Mucosa of rectum (tissue), 2 donors: ENCODE measurements around the gene STARD5.
A peak's percentile ranks its signal among the peaks of the same experiment; 100 is the strongest.

Source experiments
- H3K27ac ChIP-seq, 2 donors: one replicate each; pipeline ENCODE4 v1.7.0; 2013; ENCODE audit warnings: inconsistent platforms in 2 of 2, low read depth in 2 of 2, low read length in 2 of 2
- H3K27me3 ChIP-seq, 2 donors: one replicate each; pipeline ENCODE4 v1.7.0; 2013; ENCODE audit warnings: low read length in 2 of 2; ENCODE audit not compliant: control insufficient read depth in 2 of 2, insufficient read depth in 2 of 2
- H3K36me3 ChIP-seq, 2 donors: one replicate each; pipeline ENCODE4 v1.7.0; 2013; ENCODE audit warnings: low read length in 2 of 2; ENCODE audit not compliant: control insufficient read depth in 2 of 2, insufficient read depth in 2 of 2
- H3K4me1 ChIP-seq, 2 donors: one replicate each; pipeline ENCODE4 v1.7.0; 2013; ENCODE audit warnings: low read length in 2 of 2, mild to moderate bottlenecking in 1 of 2; ENCODE audit not compliant: control insufficient read depth in 2 of 2, insufficient read depth in 2 of 2
- H3K4me3 ChIP-seq, 2 donors: one replicate each; pipeline ENCODE4 v1.7.0; 2013; ENCODE audit warnings: low read length in 2 of 2
- H3K9ac ChIP-seq, 2 donors: one replicate each; pipeline ENCODE4 v1.7.0; 2013; ENCODE audit warnings: low read length in 2 of 2, low read depth in 1 of 2, mild to moderate bottlenecking in 1 of 2
- H3K9me3 ChIP-seq, 2 donors: one replicate each; pipeline ENCODE4 v1.7.0; 2013; ENCODE audit warnings: low read length in 2 of 2; ENCODE audit not compliant: control insufficient read depth in 2 of 2
- donor health status: healthy.
- donor health status: Normal muscosa, but diverticular disease.

STARD5 gene

DNA sequence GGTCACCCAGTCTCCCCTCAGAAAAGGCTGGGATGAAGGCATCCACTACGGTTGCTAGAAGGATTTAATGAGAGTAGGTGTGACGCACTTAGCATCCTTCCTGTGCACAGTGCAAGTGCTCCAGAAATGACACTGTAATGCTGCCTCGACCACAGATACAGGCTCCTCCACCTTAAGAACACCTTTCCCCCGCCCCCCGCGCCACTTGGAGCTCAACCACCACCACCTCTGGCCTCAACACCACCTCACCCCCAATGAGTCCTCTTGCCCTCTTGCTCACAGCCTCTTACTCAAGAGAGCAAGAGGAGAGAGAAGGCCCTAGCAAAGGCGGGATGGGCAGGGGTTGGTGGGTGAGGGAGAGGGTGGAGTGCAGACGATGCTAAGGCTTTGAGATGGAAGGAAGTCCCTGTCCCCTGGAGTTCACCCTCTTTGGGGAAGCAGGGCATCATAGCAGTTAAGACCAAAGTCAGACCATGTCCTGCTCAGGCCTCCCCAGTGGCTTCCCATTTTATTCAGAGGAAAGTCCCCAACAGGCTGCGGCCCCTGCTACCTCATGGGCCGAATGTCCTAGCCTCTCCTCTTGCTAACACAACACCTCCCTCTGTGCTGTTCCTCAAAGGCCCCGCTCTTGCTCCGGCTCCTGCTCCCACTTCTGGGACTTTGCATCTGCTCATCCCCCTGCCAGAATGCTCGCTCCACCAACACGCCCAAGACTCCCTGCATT lies 8.3 kb downstream of the STARD5 start:
- no peaks in the 10 kb centered on the region for H3K9me3 ChIP-seq
- H3K36me3 ChIP-seq = peaks cover 77 to 83% of the 10 kb centered on the region in 2 donors
- no peak overlapping the region for H3K4me3 ChIP-seq
- peaks cover 7 to 8% of the 10 kb centered on the region in 2 donors for H3K4me1 ChIP-seq
- no peak overlapping the region for H3K9ac ChIP-seq
- no peaks in the 10 kb centered on the region for H3K27me3 ChIP-seq
- H3K27ac ChIP-seq = no peak overlapping the region

DNA sequence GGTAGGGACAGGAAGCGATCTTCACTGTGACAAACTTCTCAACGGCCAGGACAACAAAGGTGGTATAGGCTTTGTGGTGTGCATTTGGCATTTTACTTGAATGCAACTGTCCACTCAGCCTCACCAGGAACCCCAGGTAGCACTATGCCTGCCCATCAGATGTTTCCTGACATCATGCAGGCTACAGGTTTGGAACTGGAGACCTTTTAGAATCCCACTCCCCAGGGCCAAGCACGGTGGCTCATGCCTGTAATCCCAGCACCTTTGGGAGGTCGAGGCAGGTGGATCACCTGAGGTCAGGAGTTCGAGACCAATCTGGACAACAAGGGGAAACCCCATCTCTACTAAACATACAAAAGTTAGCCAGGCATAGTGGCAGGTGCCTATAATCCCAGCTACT lies 9.6 kb downstream of the STARD5 start:
- Histone ChIP-seq H3K9ac (no peak overlapping the region), H3K27ac (no peak overlapping the region), H3K27me3 (no peaks in the 10 kb centered on the region), H3K4me1 (peaks cover 7 to 8% of the 10 kb centered on the region in 2 donors), H3K4me3 (no peak overlapping the region), H3K36me3 (peaks cover 74 to 79% of the 10 kb centered on the region in 2 donors), H3K9me3 (no peaks in the 10 kb centered on the region)

DNA sequence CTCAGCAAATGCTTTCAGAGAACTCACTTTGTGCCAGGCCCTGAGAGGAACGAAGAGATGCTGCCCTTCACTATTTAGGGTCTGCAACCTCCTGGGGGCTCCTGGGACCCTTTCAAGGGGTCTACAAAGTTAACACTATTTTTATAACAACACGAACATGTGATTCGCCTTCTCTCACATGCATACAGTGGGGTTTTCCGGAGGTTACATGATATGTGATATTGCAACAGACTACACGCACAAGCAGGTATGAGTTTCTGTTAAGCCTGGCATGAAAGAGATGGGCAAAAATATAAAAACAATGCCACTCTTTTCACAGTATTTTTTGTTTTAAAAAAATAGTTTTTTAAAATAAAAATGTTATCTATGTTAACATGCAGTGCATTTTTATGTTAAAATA lies 10.3 kb downstream of the STARD5 start:
- Histone ChIP-seq H3K9me3 (no peaks in the 10 kb centered on the region), H3K4me3 (no peak overlapping the region), H3K27me3 (no peaks in the 10 kb centered on the region), H3K27ac (no peak overlapping the region), H3K9ac (no peak overlapping the region), H3K4me1 (peaks cover 7 to 8% of the 10 kb centered on the region in 2 donors), H3K36me3 (peaks cover 67 to 77% of the 10 kb centered on the region in 2 donors)

DNA sequence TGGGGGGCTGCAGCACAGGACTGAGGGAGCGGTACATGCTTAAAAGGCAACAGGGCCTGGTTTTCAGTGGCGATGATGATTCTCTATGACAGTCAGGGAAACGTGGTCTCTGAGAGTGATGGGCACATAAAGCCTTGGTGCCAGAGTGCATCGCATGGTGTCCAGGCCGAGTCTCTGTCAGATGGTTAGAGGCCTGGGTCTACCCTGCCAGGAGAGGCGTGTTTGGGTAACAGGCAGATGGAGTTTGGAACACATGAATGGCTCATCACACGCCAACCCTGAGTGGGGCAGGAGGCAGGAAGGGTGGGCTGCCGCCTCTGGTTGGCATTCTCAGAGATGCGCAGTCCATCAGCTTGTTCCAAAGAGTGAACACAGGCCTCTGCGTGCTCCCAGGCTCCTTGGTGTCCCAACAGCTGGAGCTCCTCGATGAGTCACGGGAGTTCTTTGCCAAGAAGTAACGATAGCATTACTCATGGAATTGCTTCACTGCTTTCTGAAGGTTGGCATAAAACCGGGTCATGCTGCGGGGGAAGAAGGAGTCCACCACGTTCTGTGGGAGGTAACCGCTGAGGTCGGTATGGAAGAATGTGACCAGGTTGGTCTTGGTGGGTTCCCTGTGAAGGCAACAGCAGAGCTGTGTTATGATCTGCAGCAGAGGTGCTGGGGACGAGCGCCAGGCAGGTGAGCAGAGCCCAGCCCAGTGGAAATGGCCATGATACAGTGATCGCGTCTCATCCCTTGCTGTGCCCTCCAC lies 11.0 kb downstream of the STARD5 start:
- H3K9me3 ChIP-seq = no peaks in the 10 kb centered on the region
- H3K27me3 ChIP-seq = no peaks in the 10 kb centered on the region
- H3K9ac ChIP-seq = no peak overlapping the region
- no peak overlapping the region for H3K4me3 ChIP-seq
- H3K36me3 ChIP-seq = peaks cover 65 to 75% of the 10 kb centered on the region in 2 donors
- H3K27ac ChIP-seq = peak overlapping the region; percentile 31 to 71
- peaks cover 7 to 8% of the 10 kb centered on the region in 2 donors for H3K4me1 ChIP-seq

DNA sequence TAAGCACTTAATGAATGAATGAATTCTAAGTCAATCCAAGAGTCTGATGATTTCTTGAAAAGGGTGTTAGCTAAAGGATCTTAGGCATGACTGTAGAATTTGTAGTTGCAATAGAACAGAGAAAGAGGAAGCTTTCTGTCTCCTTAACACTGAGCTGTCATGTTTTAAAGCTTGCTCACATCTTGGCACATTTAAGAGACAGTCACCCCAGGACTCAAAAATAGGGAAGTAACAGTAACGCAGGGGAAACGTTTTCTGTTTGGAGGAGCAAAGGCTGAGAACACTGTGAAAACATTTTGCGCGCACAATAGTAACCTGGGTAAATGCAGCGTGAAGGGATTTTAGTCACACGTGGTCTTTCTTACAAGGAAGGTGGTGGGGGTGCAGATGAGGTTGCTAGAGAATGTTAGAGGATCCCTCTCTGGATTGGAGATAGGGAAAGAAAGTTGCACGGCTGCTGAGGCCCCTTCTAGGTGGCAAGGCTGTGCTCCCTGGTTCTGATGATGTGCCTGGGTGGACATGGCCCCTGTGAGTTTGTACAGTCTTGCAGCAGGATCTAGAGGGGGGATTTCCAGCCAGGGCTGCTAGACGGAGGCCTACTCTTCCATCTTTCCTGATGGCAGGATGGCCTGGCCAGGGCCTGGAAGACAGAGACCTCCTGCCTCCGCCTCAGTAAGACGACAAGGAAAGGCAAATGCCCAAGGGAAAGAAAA lies 12.0 kb downstream of the STARD5 start:
- Histone ChIP-seq H3K4me1 (peaks cover 7 to 8% of the 10 kb centered on the region in 2 donors), H3K9me3 (no peaks in the 10 kb centered on the region), H3K4me3 (no peak overlapping the region), H3K9ac (peak overlapping the region in 1 of 2 donors; percentile 17), H3K27ac (peak overlapping the region; percentile 18 to 71), H3K36me3 (peaks cover 62 to 75% of the 10 kb centered on the region in 2 donors), H3K27me3 (no peaks in the 10 kb centered on the region)

DNA sequence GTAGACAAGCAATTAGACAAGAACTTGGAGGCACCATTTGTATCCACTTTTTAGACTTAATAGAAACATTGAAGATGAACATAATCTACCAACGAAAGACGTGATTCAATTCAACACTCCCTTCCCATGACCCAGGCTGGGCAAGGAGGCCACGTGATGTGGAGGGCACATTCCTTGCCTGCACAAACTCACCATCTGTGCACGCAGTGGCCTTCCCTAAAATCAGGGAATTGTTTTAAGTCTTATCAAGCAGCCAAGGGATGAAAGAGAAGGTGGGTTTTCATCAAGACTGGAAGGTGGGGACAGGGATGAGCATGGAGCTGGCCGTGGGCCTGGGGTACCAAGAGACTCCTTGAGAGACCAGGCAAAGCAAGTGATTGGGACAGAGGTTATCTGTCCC lies 13.5 kb downstream of the STARD5 start:
- Histone ChIP-seq H3K4me3 (no peak overlapping the region), H3K4me1 (peaks cover 5 to 8% of the 10 kb centered on the region in 2 donors), H3K27me3 (no peaks in the 10 kb centered on the region), H3K9me3 (no peaks in the 10 kb centered on the region), H3K27ac (no peak overlapping the region), H3K36me3 (peaks cover 63 to 72% of the 10 kb centered on the region in 2 donors), H3K9ac (no peak overlapping the region)

DNA sequence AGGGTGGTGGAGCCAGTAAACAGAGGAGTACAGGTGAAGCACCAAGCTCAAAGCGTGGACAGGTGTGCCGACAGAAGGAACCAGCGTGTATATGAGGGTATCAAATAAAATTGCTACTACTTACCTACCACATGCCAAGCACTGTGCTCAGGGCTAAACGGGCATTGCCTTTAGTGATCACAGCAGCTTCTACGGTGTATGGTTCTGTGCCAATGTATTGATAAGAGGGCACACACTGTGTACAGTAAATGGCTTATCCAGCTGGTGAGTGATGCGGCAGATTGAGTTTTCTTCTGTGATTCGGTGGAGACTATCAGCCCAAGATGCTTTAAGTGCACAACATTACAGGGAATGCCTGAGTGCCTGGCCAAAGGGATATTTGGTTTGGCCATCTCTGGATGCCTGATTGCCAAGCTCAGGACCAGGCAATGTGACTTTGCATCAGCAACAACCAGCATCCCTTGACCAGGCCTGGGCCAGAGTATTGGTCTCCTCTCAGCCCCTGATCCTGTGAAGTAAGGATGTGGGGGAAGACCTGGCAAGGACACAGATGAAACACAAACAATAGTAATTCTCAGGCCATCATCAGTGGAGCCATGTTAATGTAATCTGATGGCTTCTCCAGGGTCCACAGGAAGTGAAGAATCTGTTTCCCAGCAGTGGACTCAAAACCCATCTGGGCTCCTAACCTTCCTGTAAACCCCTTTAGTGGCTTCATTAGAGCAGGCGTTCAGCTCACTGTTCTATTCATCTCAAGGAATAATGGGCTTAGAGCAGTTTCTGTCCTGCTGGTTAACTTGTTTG lies 14.1 kb downstream of the STARD5 start:
- H3K36me3 ChIP-seq = peaks cover 60 to 67% of the 10 kb centered on the region in 2 donors
- no peak overlapping the region for H3K4me3 ChIP-seq
- no peak overlapping the region for H3K9ac ChIP-seq
- no peak overlapping the region for H3K27ac ChIP-seq
- H3K9me3 ChIP-seq = no peaks in the 10 kb centered on the region
- H3K27me3 ChIP-seq = no peaks in the 10 kb centered on the region
- peaks cover 6 to 8% of the 10 kb centered on the region in 2 donors for H3K4me1 ChIP-seq

DNA sequence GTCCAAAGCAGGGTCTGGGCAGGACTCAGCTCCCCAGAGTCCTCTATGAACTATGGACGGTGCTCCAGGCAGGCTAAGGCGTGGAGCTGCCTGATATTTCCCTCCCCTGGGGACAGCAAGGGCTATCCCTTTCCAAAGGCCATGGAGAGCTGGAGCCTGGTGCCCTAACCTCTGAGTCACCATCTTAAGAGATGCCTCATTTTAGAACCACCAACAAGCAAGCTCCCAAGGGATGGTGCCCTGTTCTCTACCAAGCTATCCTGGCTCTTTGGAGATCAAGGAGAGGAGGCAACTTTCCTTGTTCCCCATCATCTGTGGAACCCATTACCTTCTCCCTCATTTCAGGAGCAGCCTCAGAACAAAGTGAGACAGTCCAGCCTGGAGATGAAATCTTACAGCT lies 15.7 kb downstream of the STARD5 start:
- H3K27me3 ChIP-seq = no peaks in the 10 kb centered on the region
- H3K4me3 ChIP-seq = no peak overlapping the region
- peaks cover 12 to 18% of the 10 kb centered on the region in 2 donors for H3K4me1 ChIP-seq
- no peak overlapping the region for H3K27ac ChIP-seq
- no peaks in the 10 kb centered on the region for H3K9me3 ChIP-seq
- H3K9ac ChIP-seq = no peak overlapping the region
- H3K36me3 ChIP-seq = peaks cover 54 to 63% of the 10 kb centered on the region in 2 donors

DNA sequence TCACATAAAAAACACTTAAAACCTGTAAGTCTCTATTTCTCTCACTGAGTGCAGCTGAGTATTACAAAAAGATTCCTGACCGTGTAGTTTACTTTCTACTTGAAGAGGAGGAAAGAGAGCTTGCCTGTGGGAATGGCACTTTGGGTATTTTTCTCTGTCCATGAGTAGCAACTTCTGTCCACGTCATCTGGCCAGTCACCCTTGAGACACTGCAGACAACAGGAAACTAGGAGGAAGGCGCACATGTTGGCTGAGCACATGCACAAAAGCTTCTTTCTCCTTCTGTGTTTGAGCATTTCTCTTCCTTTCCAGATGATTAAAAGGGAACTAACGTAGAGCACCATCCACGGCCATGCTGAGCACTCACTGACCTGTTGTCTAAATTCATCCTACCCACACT lies 19.7 kb downstream of the STARD5 start:
- Histone ChIP-seq H3K9me3 (no peaks in the 10 kb centered on the region), H3K36me3 (peaks cover 28 to 46% of the 10 kb centered on the region in 2 donors), H3K27me3 (no peaks in the 10 kb centered on the region), H3K9ac (no peak overlapping the region), H3K4me1 (peaks cover 9 to 15% of the 10 kb centered on the region in 2 donors), H3K27ac (peak overlapping the region in 1 of 2 donors; percentile 63), H3K4me3 (no peak overlapping the region)
